Effector CD4-positive, alpha-beta T cell (primary cell): ENCODE results near the gene CAMK1D.
"Not testable (repeated sequence)": the region's sequence is repeated elsewhere in the genome, so short reads cannot be mapped to it uniquely, and the experiment has no call there.

Experiments used
- DNase-seq: peaks from one replicate; pipeline ENCODE4 v3.0.0-alpha.2; 2020

Gene CAMK1D

GRCh38 chr10:12707461-12708185 is 358.3 kb downstream of the CAMK1D start:
- no peak for DNase-seq

GRCh38 chr10:12709000-12709401 is 359.7 kb downstream of the CAMK1D start:
- no peak for DNase-seq

- DNase-seq, result no peak
Measured at GRCh38 chr10:12709521-12709963, 360.2 kb downstream of the CAMK1D start.

GRCh38 chr10:12710157-12710556 is 360.8 kb downstream of the CAMK1D start:
- no peak for DNase-seq

GRCh38 chr10:12710594-12711349 is 361.4 kb downstream of the CAMK1D start:
- DNase-seq, result peak; percentile 61

- DNase-seq, result no peak
Measured at GRCh38 chr10:12711350-12711708, 362.0 kb downstream of the CAMK1D start.

- no peak for DNase-seq
Measured at GRCh38 chr10:12712293-12712983, 363.1 kb downstream of the CAMK1D start.

- not testable (repeated sequence) for DNase-seq
Measured at GRCh38 chr10:12712984-12713316, 363.6 kb downstream of the CAMK1D start.

- DNase-seq, result no peak
Measured at GRCh38 chr10:12716042-12716441, 366.7 kb downstream of the CAMK1D start.

GRCh38 chr10:12717981-12718707 is 368.8 kb downstream of the CAMK1D start:
- no peak for DNase-seq

GRCh38 chr10:12719365-12719764 is 370.0 kb downstream of the CAMK1D start:
- no peak for DNase-seq

- DNase-seq, result no peak
Measured at GRCh38 chr10:12720217-12720981, 371.1 kb downstream of the CAMK1D start.

GRCh38 chr10:12721334-12721733 is 372.0 kb downstream of the CAMK1D start:
- DNase-seq, result no peak

- DNase-seq, result no peak
Measured at GRCh38 chr10:12723220-12723619, 373.9 kb downstream of the CAMK1D start.

- DNase-seq, result no peak
Measured at GRCh38 chr10:12724807-12725579, 375.6 kb downstream of the CAMK1D start.

GRCh38 chr10:12725580-12725888 is 376.2 kb downstream of the CAMK1D start:
- DNase-seq, result not testable (repeated sequence)

GRCh38 chr10:12726971-12727831 is 377.9 kb downstream of the CAMK1D start:
- DNase-seq, result no peak

- no peak for DNase-seq
Measured at GRCh38 chr10:12727832-12728215, 378.5 kb downstream of the CAMK1D start.

GRCh38 chr10:12728494-12728893 is 379.1 kb downstream of the CAMK1D start:
- no peak for DNase-seq

- no peak for DNase-seq
Measured at GRCh38 chr10:12729885-12730284, 380.5 kb downstream of the CAMK1D start.
